GM20431 (cell line): ENCODE data around the gene QRFPR.
"Not testable (repeated sequence)": the region's sequence is repeated elsewhere in the genome, so short reads cannot be mapped to it uniquely, and the experiment has no call there.

Experiments
- in situ Hi-C: fragments of 300-500 bp; cut with MseI, MboI; formaldehyde crosslinking; loops from one replicate; pipeline ENCODE4 v1.15.0; 2020; ENCODE audit warnings: low sequenced_read_pairs; ENCODE audit not compliant: unreplicated experiment

Gene QRFPR

DNA sequence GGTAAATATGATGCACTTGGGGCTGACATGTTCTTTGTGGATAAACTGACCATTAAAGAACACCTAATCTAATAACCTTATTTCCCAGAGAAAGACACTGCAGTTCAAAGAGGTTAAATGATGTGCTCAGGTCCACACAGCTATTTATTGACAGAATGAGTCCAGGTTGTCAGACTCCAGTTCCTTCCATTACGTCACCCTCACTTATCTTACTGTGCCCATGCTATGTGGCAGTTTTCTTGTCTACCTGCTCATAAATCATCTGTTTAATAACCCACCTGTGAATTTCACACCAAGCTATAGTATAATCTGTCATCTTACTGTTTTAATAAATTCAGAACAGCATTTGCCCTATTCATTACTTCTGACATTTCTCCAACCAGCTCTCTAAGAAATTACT, 36.7 kb downstream of the QRFPR start:
- in situ Hi-C loops: no loop called here

DNA sequence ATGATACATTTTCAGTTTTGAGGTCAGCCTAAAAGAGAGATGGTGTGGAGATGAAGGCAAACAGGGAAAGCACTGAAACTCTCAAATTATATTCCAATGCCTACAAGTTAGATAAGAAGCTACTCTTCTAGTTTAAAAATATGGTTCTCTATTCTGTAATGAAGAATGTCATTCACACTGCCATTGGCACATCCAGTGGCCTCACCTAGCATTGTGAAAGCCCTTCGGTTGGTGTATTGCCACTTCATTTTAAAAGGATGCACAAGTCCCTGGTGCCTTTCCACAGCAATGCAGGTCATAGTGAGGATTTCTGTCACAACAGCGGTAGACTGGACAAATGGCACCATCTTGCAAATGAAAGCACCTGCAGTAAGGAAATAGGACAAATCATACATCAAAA, 40.6 kb downstream of the QRFPR start:
- in situ Hi-C loops: no loop called here

DNA sequence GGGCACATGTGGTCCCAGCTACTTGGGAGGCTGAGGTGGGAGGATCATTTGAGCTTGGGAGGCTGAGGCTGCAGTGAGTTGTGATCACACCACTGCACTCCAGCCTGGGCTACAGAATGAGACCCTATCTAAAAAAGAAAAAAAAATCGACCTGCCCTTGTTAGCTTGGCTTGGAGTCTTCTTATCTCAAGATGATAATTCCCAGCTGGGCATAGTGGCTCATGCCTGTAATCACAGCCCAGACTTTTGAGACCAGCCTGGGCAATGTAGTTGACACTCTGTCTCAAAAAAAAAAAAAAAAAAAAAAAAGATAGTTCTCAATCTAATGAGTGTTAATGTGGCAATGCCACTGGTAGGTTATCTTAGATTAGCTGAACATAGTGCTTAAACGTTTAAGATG, 41.0 kb downstream of the QRFPR start:
- in situ Hi-C loops: no loop called here

DNA sequence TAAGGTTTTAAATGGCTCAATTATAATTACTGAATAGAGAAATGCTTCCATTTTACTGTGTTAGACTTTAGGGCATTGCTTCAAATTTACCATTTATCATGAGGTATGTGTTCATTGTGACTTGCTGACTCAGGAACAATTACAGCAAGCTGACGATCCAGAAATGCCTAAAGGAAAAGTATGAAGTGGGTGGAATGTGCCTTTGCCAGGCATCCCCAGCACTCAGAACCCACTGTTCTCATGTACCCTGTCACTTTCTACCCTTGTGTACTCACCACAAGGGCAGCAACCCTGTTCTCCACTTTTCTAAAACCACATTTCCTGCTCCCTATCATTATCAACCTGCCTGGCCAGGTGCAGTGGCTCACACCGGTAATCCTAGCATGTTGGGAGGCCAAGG, 41.5 kb downstream of the QRFPR start:
- in situ Hi-C loops: no loop called here

DNA sequence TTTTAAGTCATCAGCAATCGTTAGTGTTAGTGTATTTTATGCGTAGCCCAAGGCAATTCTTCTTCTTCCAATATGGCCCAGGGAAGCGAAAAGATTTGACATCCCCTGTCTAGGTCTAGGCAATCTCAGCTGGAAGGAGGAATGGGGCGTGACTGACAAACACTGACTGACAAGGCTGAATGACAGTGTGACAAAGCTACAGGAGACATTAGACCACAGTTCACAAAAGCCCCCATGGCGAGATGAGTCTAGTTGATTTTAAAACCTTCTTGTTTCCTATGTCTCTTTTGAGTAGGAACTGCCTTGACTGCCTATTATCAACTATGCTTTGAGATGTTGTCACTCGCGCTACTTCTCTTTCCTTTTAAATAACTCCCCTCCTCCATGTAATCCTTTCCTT, 42.3 kb downstream of the QRFPR start:
- in situ Hi-C loops: no loop called here

DNA sequence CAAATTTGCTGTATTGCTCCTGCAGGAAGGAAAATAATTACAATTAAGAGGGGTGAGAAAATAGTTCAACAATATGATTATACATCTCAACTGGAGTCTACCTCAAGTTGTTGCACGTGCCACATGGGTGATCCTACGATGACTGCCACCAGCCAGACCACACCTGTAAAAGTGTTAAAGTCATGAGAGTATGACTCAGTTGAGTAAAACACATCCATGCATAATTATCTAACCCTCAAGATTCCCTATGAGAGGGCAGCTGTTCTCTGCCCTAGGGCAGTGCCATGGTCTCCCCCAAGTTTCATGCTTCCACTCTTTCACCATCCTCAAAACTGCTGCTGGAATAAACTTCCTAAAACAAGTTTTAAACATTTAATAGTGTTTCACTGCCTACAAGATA, 44.1 kb downstream of the QRFPR start:
- in situ Hi-C loops: no loop called here

DNA sequence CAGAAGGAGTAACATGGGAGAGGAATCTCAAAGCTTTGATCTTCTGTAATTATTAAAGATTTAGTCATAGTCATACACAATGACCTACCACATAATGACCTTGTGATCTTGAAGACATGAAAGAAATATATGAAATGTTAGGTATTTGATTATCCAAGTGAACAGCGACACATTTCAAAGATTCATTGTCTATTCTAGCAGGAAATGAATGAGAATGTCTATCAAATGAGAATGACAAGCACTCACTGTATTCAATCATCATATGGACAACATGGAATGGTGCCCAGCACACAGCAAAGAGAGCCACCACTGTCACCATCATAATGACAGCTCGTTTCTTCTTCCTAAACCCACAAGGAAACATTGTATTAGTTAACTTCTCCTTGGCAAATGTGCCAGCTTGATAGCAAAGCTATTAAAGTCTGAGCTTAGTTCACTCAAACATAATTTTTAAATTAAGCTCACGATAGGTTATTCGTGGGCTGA, 50.6 kb downstream of the QRFPR start:
- in situ Hi-C loops: no loop called here

DNA sequence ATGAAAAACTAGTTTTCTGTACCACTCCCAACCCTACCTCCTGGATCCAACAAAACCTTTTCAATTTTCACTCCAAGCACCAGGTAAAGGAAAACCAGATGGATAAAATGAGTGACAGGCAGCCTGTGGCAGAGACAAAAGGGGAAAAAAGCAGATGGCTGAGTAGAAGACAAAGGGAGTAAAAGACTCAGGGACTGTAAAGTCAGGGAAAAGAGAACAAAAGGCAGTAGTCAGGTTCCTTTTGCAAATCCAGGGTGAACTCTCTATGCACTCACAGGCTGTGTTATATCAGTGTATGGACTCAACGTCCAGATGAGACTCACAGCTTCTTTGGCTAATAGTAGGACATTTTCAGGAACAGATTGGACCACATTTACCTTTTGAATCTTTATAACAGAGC, 54.2 kb downstream of the QRFPR start:
- in situ Hi-C loops: no loop called here

DNA sequence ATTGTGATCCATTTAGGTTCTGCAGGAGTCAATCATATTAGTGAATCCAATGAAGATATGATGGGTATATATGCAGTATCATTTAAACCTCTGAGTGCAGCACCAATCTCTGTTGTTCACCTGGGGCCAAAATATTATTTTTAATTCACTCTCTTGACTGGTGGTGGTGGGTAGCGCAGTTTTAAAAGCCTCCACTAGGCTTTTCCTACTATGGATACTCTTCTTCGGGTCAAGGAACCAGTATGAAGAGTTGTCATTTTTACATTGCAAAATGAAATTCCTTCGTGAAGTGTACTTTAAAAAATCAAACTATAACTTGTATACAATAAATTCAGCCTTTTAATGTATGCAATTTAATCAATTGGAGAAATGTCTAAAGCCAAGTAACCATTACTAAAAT, 56.5 kb downstream of the QRFPR start:
- in situ Hi-C loops: no loop called here

DNA sequence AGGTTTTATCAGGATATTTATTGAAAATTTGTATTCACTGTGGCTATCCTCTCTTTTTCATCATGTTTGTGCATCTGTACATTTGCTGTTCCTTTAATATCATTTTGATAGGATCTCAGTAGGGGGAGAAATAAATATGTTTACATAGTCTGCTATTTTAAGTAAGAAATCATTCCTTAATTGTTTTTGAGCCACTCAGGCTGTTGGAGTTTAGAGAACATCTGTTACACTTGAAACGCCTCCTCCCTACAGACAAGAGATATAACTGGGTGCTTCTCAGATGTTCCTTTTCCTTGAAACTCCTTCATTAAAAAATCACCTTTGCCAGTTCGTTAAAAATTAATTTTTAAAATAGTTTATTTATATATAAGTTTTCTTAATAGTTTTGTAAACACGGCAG, 59.4 kb downstream of the QRFPR start:
- in situ Hi-C loops: no loop called here

DNA sequence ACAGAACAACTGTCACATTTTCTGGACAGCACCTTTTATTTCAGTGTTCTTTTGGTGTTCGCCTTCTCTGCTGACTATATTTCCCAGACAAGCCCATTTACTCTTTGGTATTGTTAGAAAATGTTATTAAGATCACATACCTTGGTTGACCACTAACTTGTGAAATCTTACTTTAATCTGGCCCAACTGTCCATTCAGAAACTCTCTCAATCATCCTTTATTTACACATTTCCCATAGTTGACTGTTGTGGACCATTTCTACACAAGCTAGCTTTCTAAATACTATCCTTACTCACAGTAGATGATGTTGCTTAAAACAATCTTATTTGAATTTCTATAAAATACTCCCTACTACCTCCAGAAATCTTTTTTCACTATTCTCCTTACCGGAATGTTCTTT, 64.7 kb downstream of the QRFPR start:
- in situ Hi-C loops: no loop called here

DNA sequence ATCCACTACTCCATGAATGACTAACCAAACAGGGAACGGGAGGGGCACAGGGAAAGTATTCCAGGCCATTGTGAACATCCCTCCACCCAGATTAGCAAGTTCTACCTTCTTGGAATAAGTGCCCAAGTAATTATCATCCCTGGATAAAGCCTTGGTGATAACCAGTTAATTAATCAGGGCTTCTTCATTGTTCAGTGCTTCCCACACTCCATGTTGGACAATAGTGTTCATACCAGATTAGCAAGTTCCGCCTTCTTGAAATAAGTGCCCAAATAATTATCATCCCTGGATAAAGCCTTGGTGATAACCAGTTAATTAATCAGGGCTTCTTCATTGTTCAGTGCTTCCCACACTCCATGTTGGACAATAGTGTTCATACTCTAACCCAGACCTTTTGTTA, 67.4 kb downstream of the QRFPR start:
- in situ Hi-C loops: not testable (repeated sequence)

DNA sequence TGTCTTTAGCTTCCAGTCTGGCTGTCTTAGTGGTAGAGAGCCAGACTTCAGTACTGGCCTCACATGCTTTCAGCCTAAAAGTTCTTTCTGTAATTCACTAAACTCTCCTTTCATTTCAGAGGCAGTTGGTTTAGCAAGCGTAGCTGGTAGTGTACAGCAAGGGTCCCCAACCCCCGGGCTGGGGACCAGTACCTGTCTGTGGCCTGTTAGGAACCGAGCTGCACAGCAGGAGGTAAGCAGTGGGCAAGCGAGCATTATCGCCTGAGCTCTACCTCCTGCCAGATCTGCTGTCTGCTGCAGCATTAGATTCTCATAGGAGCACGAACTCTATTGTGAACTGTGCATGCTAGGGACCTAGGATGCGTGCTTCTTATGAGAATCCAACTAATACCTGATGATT, 72.0 kb downstream of the QRFPR start:
- in situ Hi-C loops: no loop called here

DNA sequence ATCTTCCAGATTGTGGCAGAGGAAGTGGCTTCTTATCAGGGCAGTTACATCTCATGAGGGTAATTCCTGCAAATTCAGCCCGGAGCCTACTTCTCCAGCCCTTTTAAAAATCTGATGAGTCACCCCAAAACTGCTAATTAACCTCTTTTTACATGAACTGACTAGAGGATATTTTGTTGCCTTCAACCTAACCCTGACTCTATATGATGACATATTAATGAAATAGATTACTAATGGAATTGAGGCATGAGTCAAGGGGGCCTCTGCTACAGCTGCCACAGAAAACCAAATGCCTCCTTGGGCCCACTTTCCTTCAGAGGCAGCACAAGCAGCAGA, 72.5 kb downstream of the QRFPR start:
- in situ Hi-C loops: no loop called here

DNA sequence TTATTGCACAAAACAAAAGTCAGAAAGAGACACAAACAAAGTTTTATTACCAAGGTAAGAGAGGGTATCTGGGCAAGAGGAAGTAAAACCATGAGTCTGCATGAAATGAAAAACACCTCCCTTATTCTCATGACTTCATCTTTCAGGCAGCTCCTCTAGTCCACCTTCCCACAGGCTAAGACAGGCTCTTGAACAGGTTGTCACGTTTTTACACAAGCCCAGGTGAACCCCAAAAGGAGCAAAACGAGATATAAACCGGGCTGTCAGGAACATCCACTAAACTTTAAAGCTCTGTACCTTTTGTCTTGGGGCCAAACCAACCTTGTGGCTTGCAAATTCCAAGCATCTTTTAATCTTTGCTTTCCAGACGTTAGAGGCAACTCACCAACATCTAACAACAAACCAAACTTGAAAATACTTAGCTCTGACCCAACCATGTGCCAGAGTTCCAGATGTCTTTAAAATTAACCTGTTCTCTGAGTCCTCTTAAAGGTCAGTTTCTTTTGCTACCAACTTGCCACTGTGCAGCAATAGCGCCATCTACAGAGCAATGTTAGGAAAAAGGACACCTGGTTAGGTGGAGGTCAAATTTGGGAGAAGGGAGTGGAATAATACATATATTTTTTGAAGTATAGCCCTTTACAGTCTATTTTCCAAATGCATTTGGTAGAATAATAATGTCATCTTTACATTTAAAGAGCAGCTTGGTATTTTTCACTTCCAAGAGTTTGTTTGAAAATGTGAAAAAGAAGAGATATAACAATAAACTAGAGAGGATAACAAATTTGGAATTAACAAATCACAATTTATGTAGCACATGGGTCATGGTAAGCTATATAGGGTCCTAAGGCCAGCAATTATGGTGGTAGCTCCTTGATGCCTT, 73.1 kb downstream of the QRFPR start:
- in situ Hi-C loops: no loop called here

DNA sequence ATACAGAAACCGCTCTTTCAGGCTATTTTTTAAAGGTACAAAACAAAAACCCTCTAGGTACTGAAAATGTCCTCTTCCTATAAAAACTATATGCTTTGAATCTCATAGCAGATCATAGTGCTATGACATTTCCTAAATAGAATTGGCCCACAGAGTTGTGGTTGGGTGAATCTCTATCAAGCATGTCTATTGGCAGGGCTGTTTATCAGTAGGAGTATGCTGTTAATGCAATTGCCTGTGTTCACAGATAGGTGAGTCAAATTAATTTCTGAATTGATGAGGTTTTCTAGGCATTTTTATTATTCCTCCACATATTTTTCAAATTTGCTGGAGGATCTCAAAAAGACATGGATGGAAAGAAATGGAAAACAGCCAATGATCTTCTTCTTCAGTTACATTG, 73.9 kb downstream of the QRFPR start:
- in situ Hi-C loops: no loop called here

DNA sequence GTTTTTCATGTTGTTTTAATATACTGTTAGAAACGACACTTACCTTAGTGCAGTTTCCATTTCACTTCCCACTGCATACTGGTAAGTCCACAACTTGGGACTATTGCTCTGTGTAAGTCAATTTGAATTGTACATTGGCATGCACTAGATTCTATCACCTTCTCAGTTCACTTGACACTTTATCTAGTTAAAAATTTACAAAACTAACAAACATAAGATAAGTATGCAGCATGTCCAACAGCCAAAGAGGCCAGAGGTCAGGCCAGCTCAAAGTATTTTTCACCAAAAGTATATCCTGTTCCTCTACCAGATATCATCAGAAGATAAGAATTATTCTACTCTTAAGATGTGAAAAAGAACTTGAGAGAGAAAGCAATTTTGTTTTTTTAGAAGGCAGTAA, 75.9 kb downstream of the QRFPR start:
- in situ Hi-C loops: no loop called here

DNA sequence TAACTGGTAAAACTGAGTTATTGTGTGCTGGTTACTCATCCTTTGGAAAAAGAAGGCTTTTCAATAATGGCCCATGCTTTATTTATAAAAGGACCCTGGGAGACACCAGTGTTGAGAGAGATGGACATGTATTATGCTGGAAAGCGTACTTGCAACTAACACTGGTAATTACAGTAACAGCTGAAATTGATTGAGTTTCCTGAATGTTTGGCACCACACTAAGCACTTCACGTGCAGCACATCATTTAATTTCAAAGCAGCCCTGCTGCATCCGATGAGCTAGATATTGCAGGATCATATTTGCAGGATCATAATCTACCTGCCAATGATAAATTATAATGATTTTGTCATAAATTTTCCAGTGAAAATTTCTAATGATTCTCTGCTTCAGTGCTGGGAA, 81.5 kb downstream of the QRFPR start:
- in situ Hi-C loops: no loop called here

DNA sequence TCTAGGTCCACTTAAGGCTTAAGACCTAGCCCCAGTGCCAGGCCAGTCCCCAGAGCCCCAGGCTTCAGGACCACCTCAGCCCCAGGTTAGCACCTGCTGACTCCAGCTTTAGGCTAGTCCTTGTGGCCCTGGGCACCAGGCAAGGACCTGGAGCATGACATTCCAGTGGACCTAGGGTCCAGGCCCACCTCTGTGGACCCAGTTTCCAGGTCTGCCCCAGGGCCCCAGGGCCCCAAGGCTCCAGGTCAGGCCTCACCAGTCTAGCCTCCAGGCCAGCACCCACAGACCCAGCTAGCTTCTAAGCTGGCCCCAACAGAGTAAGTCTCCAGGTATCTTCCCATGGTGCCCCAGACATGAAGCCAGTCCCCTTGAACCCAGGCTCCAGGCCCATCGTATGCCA, 97.5 kb downstream of the QRFPR start:
- in situ Hi-C loops: no loop called here

DNA sequence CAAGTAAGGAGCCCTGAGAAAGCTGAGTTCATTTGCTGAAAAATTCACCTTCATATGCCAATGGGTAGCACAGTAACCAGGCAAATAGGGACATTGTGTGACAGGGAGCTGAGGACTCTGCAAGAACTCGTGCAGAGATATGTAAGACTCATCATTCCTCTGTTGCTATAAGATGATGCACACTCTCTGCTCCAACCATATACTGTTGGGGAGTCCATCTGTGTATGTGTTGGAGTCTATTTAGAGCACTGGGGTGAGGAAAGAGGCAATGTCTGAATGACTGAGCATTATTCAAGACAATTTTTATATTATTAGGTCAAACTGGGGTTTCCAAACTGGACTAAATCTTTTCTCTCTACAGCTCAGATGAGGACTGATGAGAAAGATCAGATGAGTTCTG, 100.4 kb downstream of the QRFPR start:
- in situ Hi-C loops: no loop called here

DNA sequence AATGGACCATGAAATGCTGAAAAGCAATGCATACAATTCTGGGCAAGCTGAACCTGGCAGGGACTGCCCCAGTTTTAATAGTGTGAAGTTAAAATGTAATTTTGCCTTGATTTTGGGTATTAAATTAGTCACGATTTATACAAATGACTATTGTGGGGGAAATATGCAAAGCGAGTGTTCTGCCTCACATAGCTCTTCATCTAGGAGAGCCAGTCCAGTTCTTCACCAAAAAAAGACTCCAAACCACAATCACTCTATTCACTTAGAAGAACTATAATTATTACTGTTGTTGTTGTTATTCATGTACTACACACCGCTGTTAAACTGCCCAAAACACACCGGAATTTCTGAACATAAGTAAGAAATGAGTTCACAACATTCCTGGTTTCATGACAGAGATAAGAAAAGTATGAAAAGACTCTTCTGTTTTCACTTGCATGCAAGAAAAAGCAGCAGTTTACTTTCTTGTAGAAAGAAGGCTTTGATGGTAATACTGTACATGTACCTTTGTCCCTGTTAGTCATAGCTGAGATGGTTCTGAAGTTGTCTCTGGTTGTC, 101.9 kb downstream of the QRFPR start:
- in situ Hi-C loops: no loop called here
